Measurements from ENCODE around the gene DMRT2.

DMRT2 gene

DNA sequence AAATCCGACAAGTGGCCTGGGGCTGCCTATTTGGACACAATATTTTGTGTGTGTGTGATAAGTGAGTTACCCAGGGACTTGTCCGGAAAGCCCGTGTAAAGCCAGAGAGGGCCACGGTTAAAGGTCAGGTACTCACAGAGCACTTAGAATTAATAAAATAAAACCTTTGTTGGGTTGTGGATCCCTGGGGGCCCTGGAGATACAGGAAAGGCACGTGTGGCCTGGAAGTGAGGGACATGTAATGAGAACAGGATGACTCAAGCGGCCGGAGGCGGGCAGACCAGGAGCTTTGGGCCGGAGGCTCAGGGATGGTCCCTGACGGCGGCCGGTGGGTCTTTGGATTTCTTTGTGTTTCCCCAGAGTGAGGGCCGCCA, 1.0 kb downstream of the DMRT2 start:
- TF ChIP-seq BACH2 (CRISPR knock-in tag; IDR thresholded peaks at IDR 0.05; ENCODE audit: borderline replicate concordance) (no peak), CREB5 (CRISPR knock-in tag; IDR thresholded peaks at IDR 0.05; ENCODE audit: low read depth) (no peak), RARB (CRISPR knock-in tag; IDR thresholded peaks at IDR 0.05) (no peak), TCF4 (CRISPR knock-in tag; IDR thresholded peaks at IDR 0.05; ENCODE audit: borderline replicate concordance) (no peak), TOX (CRISPR knock-in tag; IDR thresholded peaks at IDR 0.05; ENCODE audit: borderline replicate concordance) (no peak), ZNF70 (CRISPR knock-in tag; IDR thresholded peaks at IDR 0.05) (no peak), PPARA (CRISPR knock-in tag; IDR thresholded peaks at IDR 0.05; ENCODE audit: borderline replicate concordance) (no peak), ZNF8 (CRISPR knock-in tag; IDR thresholded peaks at IDR 0.05) (no peak)
- no peak for ATAC-seq

DNA sequence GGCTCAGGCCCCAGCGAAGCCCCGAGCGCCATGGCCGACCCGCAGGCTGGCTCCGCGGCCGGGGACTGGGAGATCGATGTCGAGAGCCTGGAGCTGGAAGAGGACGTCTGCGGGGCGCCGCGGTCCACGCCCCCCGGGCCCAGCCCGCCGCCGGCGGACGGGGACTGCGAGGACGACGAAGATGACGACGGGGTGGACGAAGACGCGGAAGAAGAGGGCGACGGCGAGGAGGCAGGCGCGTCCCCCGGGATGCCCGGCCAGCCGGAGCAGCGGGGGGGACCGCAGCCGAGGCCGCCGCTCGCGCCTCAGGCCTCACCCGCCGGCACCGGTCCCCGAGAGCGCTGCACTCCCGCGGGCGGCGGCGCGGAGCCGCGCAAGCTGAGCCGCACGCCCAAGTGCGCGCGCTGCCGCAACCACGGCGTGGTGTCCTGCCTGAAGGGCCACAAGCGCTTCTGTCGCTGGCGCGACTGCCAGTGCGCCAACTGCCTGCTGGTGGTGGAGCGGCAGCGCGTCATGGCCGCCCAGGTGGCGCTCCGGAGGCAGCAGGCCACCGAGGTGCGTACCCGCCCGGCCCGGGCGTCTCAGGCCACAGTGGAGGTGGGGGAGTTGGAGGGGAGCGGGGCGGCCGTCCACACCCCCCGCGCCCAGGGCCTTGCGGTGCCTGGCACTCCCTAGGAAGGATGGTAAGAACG, 1.6 kb downstream of the DMRT2 start:
- TF ChIP-seq, protein P1, sequence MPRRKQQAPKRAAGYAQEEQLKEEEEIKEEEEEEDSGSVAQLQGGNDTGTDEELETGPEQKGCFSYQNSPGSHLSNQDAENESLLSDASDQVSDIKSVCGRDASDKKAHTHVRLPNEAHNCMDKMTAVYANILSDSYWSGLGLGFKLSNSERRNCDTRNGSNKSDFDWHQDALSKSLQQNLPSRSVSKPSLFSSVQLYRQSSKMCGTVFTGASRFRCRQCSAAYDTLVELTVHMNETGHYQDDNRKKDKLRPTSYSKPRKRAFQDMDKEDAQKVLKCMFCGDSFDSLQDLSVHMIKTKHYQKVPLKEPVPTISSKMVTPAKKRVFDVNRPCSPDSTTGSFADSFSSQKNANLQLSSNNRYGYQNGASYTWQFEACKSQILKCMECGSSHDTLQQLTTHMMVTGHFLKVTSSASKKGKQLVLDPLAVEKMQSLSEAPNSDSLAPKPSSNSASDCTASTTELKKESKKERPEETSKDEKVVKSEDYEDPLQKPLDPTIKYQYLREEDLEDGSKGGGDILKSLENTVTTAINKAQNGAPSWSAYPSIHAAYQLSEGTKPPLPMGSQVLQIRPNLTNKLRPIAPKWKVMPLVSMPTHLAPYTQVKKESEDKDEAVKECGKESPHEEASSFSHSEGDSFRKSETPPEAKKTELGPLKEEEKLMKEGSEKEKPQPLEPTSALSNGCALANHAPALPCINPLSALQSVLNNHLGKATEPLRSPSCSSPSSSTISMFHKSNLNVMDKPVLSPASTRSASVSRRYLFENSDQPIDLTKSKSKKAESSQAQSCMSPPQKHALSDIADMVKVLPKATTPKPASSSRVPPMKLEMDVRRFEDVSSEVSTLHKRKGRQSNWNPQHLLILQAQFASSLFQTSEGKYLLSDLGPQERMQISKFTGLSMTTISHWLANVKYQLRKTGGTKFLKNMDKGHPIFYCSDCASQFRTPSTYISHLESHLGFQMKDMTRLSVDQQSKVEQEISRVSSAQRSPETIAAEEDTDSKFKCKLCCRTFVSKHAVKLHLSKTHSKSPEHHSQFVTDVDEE (CRISPR knock-in tag; IDR thresholded peaks at IDR 0.05), result no peak
- no peak for TF ChIP-seq OSR1 (CRISPR knock-in tag; IDR thresholded peaks at IDR 0.05)
- TF ChIP-seq ZFP3 (CRISPR knock-in tag; IDR thresholded peaks at IDR 0.05), result no peak
- no peak for TF ChIP-seq PATZ1 (CRISPR knock-in tag; IDR thresholded peaks at IDR 0.05; ENCODE audit: borderline replicate concordance)
- no peak for TF ChIP-seq ESRRG (CRISPR knock-in tag; IDR thresholded peaks at IDR 0.05)
- no peak for TF ChIP-seq ZNF70 (CRISPR knock-in tag; IDR thresholded peaks at IDR 0.05)
- TF ChIP-seq BACH2 (CRISPR knock-in tag; IDR thresholded peaks at IDR 0.05; ENCODE audit: borderline replicate concordance), result no peak
- TF ChIP-seq ZNF8 (CRISPR knock-in tag; IDR thresholded peaks at IDR 0.05), result no peak
- TF ChIP-seq SNAI2 (CRISPR knock-in tag; IDR thresholded peaks at IDR 0.05), result no peak
- no peak for TF ChIP-seq ZC3H10 (CRISPR knock-in tag; IDR thresholded peaks at IDR 0.05)
- TF ChIP-seq TCF4 (CRISPR knock-in tag; IDR thresholded peaks at IDR 0.05; ENCODE audit: borderline replicate concordance), result no peak
- TF ChIP-seq PPARA (CRISPR knock-in tag; IDR thresholded peaks at IDR 0.05; ENCODE audit: borderline replicate concordance), result no peak
- no peak for TF ChIP-seq POU6F1 (CRISPR knock-in tag; IDR thresholded peaks at IDR 0.05; ENCODE audit: borderline replicate concordance, low read depth)
- TF ChIP-seq ISL1 (CRISPR knock-in tag; IDR thresholded peaks at IDR 0.05), result no peak
- no peak for TF ChIP-seq CSDC2 (CRISPR knock-in tag; IDR thresholded peaks at IDR 0.05)
- no peak for TF ChIP-seq RARB (CRISPR knock-in tag; IDR thresholded peaks at IDR 0.05)
- TF ChIP-seq ARNTL (CRISPR knock-in tag; IDR thresholded peaks at IDR 0.05; ENCODE audit: borderline replicate concordance, low read depth), result no peak
- ATAC-seq, result no peak

DNA sequence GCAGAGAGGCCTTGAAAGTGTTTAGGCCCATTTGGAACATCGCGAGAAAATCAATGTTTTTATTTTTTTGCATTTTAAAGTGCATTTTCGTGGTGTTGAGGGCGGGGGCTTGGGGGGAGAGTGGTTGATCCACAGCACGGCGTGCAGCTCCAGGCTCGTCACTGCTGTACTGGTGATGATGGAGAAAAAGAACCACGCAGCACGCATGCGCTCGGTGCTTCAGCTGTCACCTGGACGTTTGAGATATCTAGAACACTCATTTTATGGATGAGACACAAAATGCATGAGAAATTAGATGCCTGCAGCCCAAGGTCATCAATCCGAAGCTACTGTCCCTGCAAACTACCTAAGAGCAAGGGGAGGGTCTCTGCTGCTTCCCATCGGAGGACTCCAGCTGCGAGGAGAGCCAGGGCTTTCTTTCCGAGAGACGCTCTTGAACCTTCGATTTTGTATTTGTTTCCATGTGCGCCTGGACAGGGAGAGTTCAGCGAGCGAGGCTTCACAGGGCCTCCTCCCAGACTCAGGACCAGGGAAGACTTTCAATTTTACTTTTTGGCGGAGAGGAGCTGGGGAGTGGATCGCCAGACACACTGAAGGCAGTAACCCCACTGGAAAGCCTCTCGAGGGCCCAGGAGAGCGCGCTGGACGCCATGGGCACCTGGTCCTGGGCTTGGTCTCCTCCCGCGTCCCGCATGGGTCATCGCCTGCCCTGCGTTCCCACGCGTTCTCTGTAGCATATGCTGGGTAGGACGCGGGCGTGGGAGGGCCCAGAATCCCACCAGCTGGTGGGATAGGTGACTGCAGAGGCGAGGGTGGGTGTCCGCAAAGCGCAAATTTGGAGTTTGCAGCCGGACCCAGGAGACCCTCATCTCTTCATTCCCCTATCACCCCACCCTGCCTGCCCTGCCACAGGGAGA, 2.5 kb downstream of the DMRT2 start:
- no peak for ATAC-seq
- TF ChIP-seq ZNF8 (CRISPR knock-in tag; IDR thresholded peaks at IDR 0.05) (no peak), CSDC2 (CRISPR knock-in tag; IDR thresholded peaks at IDR 0.05) (no peak), PPARA (CRISPR knock-in tag; IDR thresholded peaks at IDR 0.05; ENCODE audit: borderline replicate concordance) (no peak), ARNTL (CRISPR knock-in tag; IDR thresholded peaks at IDR 0.05; ENCODE audit: borderline replicate concordance, low read depth) (no peak), ISL1 (CRISPR knock-in tag; IDR thresholded peaks at IDR 0.05) (no peak)
